ENCODE results near the gene TMEM203. TPM values are rescaled to one million over a fixed set of nuclear protein-coding genes. Genes with fewer than 3 reads are reported as not detected.

The TMEM203 gene
- polyA plus RNA-seq, 1 of the 3 experiments (the other 2 are of a cell fraction), result 55.6 TPM

DNA sequence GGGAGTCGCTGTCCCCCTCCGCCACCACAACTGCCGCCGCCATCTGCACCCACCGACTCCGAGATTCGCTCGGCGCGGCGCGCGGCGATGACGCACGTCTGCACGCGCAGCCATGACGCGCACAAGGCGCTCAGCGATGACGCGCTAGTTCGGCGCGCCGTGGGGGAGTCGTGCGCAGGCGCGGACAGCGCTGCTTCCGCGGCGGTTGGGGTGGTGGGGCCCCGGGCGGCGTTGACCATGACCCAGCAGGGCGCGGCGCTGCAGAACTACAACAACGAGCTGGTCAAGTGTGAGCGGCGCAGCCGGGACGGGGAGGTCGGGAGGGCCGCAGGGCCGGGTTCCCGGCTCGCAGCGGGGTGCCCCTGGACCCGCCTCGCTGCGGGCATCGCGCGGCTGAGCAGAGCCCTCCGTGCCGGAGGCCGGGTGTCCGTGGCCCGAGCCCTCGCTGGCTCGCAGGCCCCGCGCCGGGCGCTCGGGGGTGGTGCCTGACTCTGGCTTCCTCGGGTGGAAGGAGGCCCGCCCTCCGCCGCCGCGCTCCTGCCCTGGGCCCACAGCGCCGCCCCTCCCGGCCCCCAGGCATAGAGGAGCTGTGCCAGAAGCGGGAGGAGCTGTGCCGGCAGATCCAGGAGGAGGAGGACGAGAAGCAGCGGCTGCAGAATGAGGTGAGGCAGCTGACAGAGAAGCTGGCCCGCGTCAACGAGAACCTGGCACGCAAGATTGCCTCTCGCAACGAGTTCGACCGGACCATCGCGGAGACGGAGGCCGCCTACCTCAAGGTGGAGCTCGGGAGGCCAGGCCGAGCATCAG lies 16.8 kb downstream of the TMEM203 start, which contains the start of the genes ANAPC2 and SSNA1:
Gene ANAPC2, minus strand, starts transcription at position 71 of the 807 bp plus-strand sequence. Its CDS starts 28 bp downstream, at position 43.
Gene SSNA1, plus strand, starts transcription at position 187 of the 807 bp plus-strand sequence. Its CDS starts 51 bp downstream, at position 238.
- no peaks in the 10 kb centered on the region for H3K9me2 ChIP-seq
- peaks cover 31% of the 10 kb centered on the region for H4K20me1 ChIP-seq (ENCODE audit: insufficient read depth)
- H3K4me3 ChIP-seq (ENCODE audit: low read depth in 2 of 2, low read length in 1 of 2), result peak within 1 kb of the TSS; percentile 71 to 84
- POLR2A ChIA-PET, result interaction anchor here (0.6 to 2.7 kb wide), 12 partner anchors 8 to 62 kb away, joined by 3 to 20 read pairs (median 6); partner anchors contain the start of genes GRIN1, LRRC26, NDOR1 and RNF208
- peak within 1 kb of the TSS; percentile 99 for H3K4me2 ChIP-seq
- H3K79me2 ChIP-seq (ENCODE audit: insufficient read depth), result peaks cover 61% of the 10 kb centered on the region
- under 1% methylated on average over 39 of the region's 98 CpGs for WGBS (ENCODE audit: low lambda C conversion rate)
- peak within 1 kb of the TSS; percentile 91 to 95 for H3K27ac ChIP-seq (ENCODE audit: low read depth in 2 of 2, low read length in 1 of 2)
- H3K9me3 ChIP-seq, result no peaks in the 10 kb centered on the region
- 0 out of 2 replicates have a peak within 1 kb of the TSS, but pooled peaks have one; percentile 65 for H2AFZ ChIP-seq (ENCODE audit: low read depth)
- H3K27me3 ChIP-seq (ENCODE audit: insufficient read depth), result no peaks in the 10 kb centered on the region
- H3F3A ChIP-seq (replicated peaks; ENCODE audit: insufficient read depth), result peaks cover 16% of the 10 kb centered on the region
- H3K36me3 ChIP-seq (replicated peaks in 1 of 2; ENCODE audit: control insufficient read depth in 1 of 2, insufficient read depth in 2 of 2, low read length in 1 of 2), result peaks cover 3 to 41% of the 10 kb centered on the region in 2 experiments
- 0 out of 2 replicates have a peak, but pooled peaks have one; percentile 25 for TF ChIP-seq GATA2 (CRISPR knock-in tag; IDR thresholded peaks at IDR 0.05)
- TF ChIP-seq, protein P1, sequence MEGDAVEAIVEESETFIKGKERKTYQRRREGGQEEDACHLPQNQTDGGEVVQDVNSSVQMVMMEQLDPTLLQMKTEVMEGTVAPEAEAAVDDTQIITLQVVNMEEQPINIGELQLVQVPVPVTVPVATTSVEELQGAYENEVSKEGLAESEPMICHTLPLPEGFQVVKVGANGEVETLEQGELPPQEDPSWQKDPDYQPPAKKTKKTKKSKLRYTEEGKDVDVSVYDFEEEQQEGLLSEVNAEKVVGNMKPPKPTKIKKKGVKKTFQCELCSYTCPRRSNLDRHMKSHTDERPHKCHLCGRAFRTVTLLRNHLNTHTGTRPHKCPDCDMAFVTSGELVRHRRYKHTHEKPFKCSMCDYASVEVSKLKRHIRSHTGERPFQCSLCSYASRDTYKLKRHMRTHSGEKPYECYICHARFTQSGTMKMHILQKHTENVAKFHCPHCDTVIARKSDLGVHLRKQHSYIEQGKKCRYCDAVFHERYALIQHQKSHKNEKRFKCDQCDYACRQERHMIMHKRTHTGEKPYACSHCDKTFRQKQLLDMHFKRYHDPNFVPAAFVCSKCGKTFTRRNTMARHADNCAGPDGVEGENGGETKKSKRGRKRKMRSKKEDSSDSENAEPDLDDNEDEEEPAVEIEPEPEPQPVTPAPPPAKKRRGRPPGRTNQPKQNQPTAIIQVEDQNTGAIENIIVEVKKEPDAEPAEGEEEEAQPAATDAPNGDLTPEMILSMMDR (IDR thresholded peaks at IDR 0.05), result peak; percentile 47
- TF ChIP-seq MXI1 (IDR thresholded peaks at IDR 0.05; ENCODE audit: low read depth, low read length), result peak; percentile 79
- no peak for TF ChIP-seq EZH2phosphoT487 (IDR thresholded peaks at IDR 0.05; ENCODE audit: borderline replicate concordance, low read depth)
- TF ChIP-seq NRF1 (IDR thresholded peaks at IDR 0.05; ENCODE audit: low read depth, low read length), result peak; percentile 87
- TF ChIP-seq TEAD4 (IDR thresholded peaks at IDR 0.05; ENCODE audit: borderline replicate concordance, insufficient read depth), result no peak
- TF ChIP-seq ELF1 (IDR thresholded peaks at IDR 0.05), result peak; percentile 85
- TF ChIP-seq CHD2 (IDR thresholded peaks at IDR 0.05; ENCODE audit: low read length, partially characterized antibody), result peak; percentile 86
- peak; percentile 81 for TF ChIP-seq TAF1 (IDR thresholded peaks at IDR 0.05; ENCODE audit: borderline replicate concordance, low read depth, low read length)
- TF ChIP-seq JUND (IDR thresholded peaks at IDR 0.05), result no peak
- TF ChIP-seq YY1 (IDR thresholded peaks at IDR 0.05; ENCODE audit: low read depth), result peak; percentile 83
- TF ChIP-seq RCOR1 (IDR thresholded peaks at IDR 0.05; ENCODE audit: low read length), result 0 out of 2 replicates have a peak, but pooled peaks have one; percentile 9
- no peak for TF ChIP-seq IRF3 (IDR thresholded peaks at IDR 0.05; ENCODE audit: low read depth, low read length)
- peak; percentile 54 for TF ChIP-seq GABPA (IDR thresholded peaks at IDR 0.05; ENCODE audit: low read depth)
- peak; percentile 53 for TF ChIP-seq RAD21 (IDR thresholded peaks at IDR 0.05; ENCODE audit: low read length)
- peak; percentile 95; the same call in 1 of the 2 replicates for TF ChIP-seq SIN3A (IDR thresholded peaks at IDR 0.05; ENCODE audit: borderline replicate concordance, low read depth, low read length)
- no peak for TF ChIP-seq FOSL2 (IDR thresholded peaks at IDR 0.05; ENCODE audit: borderline replicate concordance, low read depth)
- peak; percentile 87 for TF ChIP-seq POLR2AphosphoS5 (IDR thresholded peaks at IDR 0.05; ENCODE audit: low read depth, low read length)
- no peak for TF ChIP-seq MEF2A (IDR thresholded peaks at IDR 0.05; ENCODE audit: borderline replicate concordance, low read depth)
- TF ChIP-seq SMC3 (IDR thresholded peaks at IDR 0.05; ENCODE audit: low read depth, low read length), result peak; percentile 35
- 0 out of 2 replicates have a peak, but pooled peaks have one; percentile 40 for TF ChIP-seq FOXJ3 (CRISPR knock-in tag; IDR thresholded peaks at IDR 0.05)
- TF ChIP-seq, protein P2, sequence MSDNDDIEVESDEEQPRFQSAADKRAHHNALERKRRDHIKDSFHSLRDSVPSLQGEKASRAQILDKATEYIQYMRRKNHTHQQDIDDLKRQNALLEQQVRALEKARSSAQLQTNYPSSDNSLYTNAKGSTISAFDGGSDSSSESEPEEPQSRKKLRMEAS (IDR thresholded peaks at IDR 0.05; ENCODE audit: low read depth), result peak; percentile 52; the same call in 1 of the 2 replicates
- peak; percentile 33; the same call in 1 of the 2 replicates for TF ChIP-seq NFIC (IDR thresholded peaks at IDR 0.05; ENCODE audit: borderline replicate concordance)
- TF ChIP-seq, protein P3, sequence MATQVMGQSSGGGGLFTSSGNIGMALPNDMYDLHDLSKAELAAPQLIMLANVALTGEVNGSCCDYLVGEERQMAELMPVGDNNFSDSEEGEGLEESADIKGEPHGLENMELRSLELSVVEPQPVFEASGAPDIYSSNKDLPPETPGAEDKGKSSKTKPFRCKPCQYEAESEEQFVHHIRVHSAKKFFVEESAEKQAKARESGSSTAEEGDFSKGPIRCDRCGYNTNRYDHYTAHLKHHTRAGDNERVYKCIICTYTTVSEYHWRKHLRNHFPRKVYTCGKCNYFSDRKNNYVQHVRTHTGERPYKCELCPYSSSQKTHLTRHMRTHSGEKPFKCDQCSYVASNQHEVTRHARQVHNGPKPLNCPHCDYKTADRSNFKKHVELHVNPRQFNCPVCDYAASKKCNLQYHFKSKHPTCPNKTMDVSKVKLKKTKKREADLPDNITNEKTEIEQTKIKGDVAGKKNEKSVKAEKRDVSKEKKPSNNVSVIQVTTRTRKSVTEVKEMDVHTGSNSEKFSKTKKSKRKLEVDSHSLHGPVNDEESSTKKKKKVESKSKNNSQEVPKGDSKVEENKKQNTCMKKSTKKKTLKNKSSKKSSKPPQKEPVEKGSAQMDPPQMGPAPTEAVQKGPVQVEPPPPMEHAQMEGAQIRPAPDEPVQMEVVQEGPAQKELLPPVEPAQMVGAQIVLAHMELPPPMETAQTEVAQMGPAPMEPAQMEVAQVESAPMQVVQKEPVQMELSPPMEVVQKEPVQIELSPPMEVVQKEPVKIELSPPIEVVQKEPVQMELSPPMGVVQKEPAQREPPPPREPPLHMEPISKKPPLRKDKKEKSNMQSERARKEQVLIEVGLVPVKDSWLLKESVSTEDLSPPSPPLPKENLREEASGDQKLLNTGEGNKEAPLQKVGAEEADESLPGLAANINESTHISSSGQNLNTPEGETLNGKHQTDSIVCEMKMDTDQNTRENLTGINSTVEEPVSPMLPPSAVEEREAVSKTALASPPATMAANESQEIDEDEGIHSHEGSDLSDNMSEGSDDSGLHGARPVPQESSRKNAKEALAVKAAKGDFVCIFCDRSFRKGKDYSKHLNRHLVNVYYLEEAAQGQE (IDR thresholded peaks at IDR 0.05; ENCODE audit: low read depth, low read length), result peak; percentile 68
- DNase-seq, result peak; percentile 99
- CTCF ChIA-PET, result interaction anchor here (0.6 to 3.5 kb wide), 22 partner anchors 9 to 517 kb away, joined by 3 to 24 read pairs (median 4); partner anchors contain the start of genes CYSRT1, LRRC26, NDOR1 and RNF224
- peak within 1 kb of the TSS; percentile 85 for H3K9ac ChIP-seq
- H3K4me1 ChIP-seq (ENCODE audit: control insufficient read depth in 1 of 2, insufficient read depth in 2 of 2, low read depth in 1 of 2, low read length in 1 of 2), result peaks cover 12 to 33% of the 10 kb centered on the region in 2 experiments; a peak in 3 of 4 replicates
